ENCODE data around the gene LRP10. TPM values are rescaled to one million over a fixed set of nuclear protein-coding genes. Genes with fewer than 3 reads are reported as not detected.

Gene LRP10
- total RNA-seq, 1 donor from 2014 or later: 3.4 TPM

DNA sequence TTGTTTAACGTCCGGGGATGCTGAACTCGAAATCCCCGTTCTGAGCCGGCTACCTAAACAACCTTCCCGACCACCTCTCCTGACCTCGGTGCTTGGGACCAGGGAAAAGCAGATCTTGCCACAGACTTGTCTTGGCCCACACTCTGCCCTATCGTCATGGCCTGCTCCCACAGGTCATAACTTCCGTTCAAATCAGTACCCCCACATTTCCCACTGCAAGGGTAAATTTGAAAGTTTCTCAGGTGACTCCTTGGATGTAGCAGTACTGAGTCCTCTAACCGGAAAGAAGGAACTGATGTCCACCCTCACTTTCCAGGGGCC, 48.0 kb downstream of the LRP10 start:
- no peak for DNase-seq

DNA sequence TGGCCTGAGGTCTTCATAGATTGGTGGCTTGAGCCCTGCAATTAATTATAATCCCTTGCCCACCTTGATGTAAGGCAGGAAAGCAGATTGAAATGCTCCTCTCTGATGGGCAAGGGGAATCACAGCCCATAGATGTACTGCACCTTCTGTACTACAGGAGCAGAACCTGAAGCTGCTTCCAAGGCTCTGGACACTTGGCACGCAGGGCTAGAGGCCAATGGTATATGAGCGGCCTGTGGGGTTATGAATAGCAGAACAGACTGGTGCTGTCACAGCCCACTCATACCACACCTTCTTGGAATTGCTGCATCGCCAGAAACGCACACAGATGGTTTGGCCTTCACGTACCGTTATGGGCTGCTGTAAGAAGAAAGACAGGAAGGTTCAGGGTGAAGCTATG, 49.2 kb downstream of the LRP10 start:
- no peak for DNase-seq

DNA sequence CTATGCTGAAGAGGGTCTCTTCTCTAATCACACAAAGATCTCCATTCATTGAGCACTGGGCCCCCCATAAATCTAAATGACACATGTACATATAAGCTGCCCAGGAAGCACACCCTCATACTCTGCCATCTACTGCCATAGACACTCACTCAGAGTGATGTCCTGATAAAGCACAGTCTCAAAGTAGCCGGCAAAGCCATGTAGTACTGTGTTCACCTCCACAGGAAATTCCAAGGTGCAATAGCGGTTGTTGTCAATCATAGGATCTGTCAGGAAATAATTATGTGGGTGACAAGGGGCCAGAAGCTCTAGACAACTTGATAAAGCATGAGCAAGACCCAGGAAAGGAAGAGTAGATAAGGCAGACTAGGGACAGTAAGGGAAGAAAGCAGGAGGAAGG, 50.8 kb downstream of the LRP10 start:
- DNase-seq: no peak

DNA sequence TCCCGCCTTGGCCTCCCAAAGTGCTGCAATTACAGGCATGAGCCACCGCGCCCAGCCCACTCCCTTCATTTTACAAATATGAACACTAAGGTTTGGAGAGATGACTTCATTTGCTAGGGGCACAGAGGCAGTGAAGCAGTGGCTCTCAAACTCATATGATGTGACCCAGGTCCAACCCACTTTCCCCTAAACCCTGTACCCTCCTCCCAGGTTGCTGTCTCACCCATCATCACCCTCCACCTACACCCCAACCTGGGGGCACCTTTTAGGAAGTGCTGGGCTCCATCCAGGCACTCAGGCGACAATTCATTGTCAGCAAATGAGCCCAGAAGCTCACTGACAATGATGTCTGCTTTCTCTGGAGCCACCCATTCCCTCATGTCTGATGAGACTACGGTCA, 52.2 kb downstream of the LRP10 start:
- no peak for DNase-seq

DNA sequence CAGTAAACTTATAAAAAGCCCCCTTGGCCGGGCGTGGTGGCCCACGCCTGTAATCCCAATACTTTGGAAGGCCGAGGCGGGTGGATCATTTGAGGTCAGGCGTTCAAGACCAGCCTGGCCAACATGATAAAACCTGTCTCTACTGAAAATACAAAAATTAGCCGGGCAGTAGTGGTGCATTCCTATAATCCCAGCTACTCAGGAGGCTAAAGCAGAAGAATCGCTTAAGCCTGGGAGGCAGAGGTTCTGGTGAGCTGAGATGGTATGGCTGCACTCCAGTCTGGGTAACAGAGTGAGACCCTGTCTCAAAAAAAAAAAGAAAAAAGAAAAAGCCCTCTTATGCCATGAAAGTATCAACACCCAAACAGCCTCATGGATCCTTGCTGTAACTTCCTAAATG, 54.0 kb downstream of the LRP10 start:
- no peak for DNase-seq

DNA sequence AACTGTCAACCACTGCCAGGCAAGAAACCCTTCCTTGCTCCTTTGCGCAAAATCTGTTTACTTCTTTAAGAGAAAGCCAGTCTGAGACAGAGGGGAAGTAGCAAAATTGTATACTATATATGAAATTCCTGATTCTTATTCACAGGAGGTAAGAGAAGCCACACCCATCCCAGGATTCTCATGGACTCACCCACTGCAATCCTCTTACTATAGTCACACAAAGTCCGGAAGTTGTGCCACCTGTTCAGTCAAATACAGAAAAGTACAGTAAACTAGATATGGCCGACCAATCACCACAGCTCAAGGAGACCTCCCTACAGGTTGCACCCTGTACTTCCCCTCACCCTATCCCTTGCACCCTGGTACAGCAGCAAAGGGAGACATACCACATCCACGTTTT, 54.8 kb downstream of the LRP10 start:
- no peak for DNase-seq

DNA sequence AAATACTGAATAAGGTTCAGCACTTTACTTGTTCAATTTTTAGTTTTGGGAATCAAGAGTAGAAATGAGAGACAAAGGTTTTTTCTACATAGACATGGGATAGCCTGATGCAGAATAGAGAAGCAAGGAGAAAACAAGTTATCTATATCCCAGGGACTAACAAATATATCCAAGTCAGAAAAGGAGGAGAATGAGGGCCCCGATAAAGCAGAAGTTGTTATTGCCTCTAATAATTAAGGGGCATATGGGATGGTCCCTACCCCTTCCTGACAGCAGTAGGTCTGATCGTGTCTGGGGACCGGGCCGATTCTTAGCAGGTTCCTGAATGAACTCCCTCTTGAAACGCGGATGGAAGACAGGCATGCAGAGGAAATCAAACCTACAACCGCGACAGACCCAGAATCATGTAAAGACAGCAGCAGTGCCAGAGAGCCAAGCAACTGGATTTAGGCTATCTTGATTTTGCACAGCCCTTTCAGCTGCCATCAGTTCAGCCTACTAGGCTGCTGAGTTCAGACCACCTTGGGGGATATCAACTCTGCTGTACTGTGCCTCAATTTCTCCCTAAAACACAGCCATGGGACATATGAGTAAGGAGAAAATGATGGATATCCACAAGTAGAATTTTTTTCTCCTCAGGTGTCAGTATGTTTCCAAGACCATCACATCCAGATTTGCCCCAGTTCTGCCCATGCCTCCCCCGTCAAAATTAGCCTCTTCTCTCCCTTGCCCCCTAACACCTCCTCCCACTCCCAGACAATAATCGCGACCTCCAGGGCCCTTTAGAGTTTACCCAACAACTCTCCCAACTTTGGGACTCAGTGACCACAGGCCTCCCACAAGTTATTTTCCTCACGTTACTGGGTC, 56.9 kb downstream of the LRP10 start:
- no peak for DNase-seq

DNA sequence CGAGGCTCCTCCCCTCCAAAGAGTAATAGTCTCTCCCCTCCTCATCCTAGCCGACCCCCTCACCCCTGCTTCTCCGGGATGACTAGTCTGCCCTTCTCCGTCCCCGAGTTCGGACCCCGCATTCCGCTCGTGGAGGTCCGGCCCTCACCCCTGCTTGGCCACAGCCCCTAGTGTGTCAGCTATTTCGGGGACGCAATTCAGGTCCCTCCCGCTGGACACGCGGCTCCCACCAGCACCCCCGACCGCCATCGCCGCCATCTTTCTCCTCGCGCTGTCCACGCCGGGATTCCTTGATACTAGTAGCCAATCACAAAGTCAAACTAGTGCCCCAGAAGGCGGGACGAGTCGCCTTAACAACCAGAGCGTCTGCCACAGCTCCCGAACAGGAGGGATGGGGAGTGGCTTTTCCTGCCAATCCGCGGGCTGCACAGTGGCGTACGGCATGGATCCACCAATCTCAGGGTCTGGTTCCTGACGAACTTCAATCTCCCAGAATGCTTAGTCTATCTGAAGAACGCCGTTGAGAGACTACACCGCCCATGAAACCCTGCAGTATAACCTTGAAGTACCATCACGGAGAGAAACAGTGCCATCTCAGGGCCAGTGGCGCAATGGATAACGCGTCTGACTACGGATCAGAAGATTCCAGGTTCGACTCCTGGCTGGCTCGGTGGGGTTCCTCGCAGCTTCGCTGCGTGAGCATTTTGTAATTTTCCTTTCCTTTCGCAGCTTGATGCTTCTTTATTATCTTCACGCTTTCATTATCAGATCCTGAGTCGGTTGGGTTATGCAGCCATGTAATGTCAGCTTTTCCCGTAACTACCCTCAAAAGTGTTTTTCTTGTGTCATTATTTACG, 57.8 kb downstream of the LRP10 start, which contains the start of gene PRMT5:
Gene PRMT5, minus strand, starts transcription at position 273 of the 857 bp plus-strand sequence. Its CDS starts 15 bp downstream, at position 258.
- DNase-seq: peak; percentile 99

DNA sequence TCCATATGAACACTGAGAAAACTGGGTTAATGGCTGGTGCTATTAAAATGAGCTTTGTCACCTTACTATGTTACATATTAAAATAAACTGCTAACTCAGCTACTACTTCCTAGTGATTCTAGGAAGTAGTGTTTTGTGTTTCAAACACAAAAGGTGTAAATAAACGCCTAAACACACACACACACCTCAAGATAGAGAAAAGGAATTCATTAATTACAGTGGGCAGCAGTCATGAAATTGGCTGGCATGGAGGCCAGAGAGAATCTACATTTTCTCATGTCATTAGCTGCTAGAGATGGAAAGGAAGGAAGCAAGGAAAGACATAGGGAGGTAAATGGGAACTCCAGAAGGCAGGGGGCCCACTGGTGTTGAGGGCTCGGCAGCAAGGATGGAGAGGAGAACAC, 58.4 kb downstream of the LRP10 start:
- no peak for DNase-seq

Small RNAs within 50 kb of the gene (small RNA-seq; reads per million reads assigned to genes)
- not detected for gene RF00019

Other genes starting within 250 kb of the LRP10 start
- gene OR6J1, start 227.4 kb upstream of the LRP10 start, total RNA-seq: not detected
- gene OXA1L, start 105.1 kb upstream of the LRP10 start, total RNA-seq: 33.5 TPM
- gene SLC7A7, start 56.3 kb upstream of the LRP10 start, total RNA-seq: 3.3 TPM
- gene MRPL52, start 41.9 kb upstream of the LRP10 start, total RNA-seq: 16.4 TPM
- 8.3 TPM for gene MMP14, start 35.2 kb upstream of the LRP10 start, total RNA-seq
- gene REM2, start 11.5 kb downstream of the LRP10 start, total RNA-seq: 1.7 TPM
- gene RBM23, start 47.4 kb downstream of the LRP10 start, total RNA-seq: 78.6 TPM
- gene PRMT5, start 57.6 kb downstream of the LRP10 start, total RNA-seq: 39.8 TPM
- 20.9 TPM for gene HAUS4, start 85.3 kb downstream of the LRP10 start, total RNA-seq
- gene AJUBA, start 110.8 kb downstream of the LRP10 start, total RNA-seq: 8.1 TPM
- gene C14orf93, start 138.4 kb downstream of the LRP10 start, total RNA-seq: 5.5 TPM
- 149 TPM for gene PSMB5, start 163.2 kb downstream of the LRP10 start, total RNA-seq
- gene PSMB11, start 170.5 kb downstream of the LRP10 start, total RNA-seq: not detected
- gene CDH24, start 185.8 kb downstream of the LRP10 start, total RNA-seq: 10.3 TPM
- 67.8 TPM for gene ACIN1, start 223.4 kb downstream of the LRP10 start, total RNA-seq
- gene C14orf119, start 223.8 kb downstream of the LRP10 start, total RNA-seq: 17.9 TPM
- not detected for gene CIROP, start 233.2 kb downstream of the LRP10 start, total RNA-seq
- 0.31 TPM for gene CEBPE, start 247.5 kb downstream of the LRP10 start, total RNA-seq